ENCODE measurements around the gene RPUSD3.
A peak's percentile ranks its signal among the peaks of the same experiment; 100 is the strongest.

Gene RPUSD3

DNA sequence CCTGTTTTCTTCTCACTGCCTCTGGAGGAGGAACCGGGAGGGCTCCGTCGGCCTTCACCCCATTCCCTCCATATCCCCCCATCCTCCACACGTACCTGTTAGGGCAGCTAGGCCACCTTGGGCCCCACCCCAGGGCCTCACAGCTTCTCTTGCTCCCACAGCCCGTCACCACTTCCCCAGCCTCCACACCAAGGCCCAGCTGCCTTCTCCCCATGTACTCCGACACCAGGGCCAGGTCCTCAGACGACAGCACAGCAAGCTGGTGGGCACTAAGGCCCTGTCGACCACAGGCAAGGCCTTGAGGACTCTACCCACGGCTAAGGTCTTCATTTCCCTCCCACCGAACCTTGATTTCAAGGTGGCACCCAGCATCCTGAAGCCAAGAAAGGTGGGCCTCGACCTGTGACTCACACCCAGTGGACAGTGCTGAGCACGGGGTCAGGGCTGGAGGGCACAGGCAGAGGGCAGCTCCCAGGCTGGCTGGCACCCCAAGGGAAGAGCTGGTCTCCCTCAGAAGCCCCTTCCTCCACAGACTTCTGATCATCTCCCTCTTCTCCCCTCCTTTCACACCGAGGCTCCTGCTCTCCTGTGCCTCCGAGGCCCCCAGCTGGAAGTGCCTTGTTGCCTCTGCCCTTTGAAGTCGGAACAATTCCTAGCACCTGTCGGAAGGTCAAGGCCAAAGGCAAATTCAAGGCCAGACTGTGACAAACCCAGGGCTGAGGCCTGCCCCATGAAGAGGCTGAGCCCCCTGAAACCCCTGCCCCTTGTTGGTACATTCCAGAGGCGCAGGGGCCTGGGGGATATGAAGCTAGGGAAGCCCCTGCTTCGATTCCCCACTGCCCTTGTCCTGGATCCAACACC, 9.1 kb downstream of the RPUSD3 start:
- no peak for DNase-seq
- no peak for ATAC-seq

DNA sequence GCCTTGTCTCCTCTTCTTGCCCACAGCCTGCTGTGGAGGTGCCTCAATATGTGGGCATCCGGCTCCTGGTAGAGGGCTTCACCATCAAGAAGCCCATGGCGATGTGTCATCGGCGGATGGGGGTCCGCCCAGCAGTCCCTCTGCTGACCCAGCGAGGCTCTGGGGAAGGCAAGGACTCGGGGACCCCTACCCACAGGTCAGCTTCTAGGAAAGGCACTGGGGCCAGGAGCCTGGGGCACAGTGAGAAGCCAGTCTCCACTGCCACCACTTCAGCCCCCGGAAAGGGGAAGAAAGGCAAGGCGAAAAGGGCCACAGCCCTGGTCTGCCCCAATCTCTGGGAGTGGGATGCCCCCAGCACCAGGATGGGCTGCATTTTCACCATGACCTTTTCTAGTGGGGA, 10.7 kb downstream of the RPUSD3 start:
- DNase-seq (no peak), ATAC-seq (no peak)

DNA sequence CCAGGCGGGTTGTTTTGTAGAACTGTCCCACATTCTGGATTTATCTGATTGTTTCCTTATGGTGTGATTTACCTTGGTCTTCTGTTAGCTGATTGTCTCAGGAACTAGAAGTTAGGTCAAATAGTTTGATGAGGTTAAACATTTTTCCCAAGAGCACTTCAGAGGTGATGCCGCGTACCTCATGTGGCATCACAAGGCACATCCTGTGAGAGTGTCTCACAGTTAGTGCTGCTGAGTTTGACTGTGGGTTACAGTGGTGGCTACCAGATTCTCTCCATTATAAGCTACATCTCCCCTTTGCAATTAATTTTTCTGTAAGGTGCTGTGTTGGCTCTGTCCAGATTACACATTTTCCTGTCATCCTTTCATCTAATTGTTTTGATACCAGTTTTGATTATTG, 12.6 kb downstream of the RPUSD3 start:
- ATAC-seq, result no peak

DNA sequence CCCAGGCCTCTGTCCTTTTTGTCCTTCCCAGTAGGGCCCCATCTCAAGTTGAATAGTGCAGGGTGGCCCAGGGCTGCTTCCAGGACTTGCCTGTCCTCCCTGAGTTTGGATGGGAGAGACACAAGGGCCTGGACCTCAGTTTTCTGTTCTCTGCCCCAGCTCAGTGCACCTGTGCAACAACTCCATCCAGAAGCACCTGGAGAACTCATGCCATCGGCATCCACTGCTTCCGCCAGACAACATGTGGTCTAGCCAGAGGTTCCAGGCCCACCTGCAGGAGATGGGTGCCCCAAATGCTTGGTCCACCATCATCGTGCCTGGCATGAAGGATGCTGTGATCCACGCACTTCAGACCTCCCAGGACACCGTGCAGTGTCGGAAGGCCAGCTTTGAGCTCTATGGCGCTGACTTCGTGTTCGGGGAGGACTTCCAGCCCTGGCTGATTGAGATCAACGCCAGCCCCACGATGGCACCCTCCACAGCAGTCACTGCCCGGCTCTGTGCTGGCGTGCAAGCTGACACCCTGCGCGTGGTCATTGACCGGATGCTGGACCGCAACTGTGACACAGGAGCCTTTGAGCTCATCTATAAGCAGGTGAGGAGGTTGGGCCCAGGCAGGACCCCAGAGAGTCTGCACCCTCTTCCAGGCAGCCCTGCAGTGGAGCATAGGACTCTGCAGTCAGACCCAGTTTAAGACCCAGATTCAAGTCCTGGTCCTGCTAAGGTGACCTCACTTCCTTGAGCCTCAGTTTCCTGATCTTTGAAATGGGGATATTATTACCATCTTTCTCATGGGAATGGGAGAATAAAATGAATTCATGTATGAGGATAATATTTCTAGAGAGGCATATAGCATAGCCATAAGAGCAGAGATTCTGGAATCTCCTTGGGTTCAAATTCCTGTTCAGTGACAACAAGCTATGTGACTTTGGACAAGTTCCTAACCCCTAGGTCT, 14.7 kb downstream of the RPUSD3 start:
- ATAC-seq, result no peak

More for the DNA sequence above, 12.6 kb downstream of the RPUSD3 start:
- no peak for DNase-seq

DNA sequence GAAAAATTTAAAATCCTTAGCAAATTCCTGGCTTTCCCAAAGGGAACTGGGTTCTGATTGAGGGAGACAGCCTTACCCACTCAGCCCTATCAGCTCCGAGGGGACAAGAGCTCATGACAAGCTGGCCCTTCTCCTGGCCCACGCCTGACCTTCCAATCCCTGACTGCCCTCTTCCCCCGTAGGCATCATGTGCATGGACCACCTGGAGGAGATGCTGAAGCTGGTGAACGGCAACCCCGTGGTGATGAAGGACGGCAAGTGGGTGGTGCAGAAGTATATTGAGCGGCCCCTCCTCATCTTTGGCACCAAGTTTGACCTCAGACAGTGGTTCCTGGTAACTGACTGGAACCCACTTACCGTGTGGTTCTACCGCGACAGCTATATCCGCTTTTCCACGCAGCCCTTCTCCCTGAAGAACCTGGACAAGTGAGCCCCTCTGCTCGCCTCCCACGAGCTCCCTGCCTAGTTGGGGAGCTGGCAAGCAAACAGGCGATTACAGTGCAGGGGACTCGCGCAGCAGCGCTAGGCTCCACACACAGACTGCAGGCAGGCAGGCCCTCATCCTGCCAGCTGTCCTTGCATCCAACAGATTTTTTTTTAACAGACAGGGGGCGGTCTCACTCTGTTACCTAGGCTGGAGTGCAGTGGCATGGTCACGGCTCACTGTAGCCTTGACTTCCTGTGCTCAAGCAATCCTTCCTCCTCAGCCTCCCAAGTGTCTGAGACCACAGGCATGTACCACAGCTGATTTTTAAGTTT, 16.8 kb downstream of the RPUSD3 start:
- DNase-seq (no peak), ATAC-seq (peak; percentile 44)

More for the DNA sequence above, 14.7 kb downstream of the RPUSD3 start:
- no peak for DNase-seq

DNA sequence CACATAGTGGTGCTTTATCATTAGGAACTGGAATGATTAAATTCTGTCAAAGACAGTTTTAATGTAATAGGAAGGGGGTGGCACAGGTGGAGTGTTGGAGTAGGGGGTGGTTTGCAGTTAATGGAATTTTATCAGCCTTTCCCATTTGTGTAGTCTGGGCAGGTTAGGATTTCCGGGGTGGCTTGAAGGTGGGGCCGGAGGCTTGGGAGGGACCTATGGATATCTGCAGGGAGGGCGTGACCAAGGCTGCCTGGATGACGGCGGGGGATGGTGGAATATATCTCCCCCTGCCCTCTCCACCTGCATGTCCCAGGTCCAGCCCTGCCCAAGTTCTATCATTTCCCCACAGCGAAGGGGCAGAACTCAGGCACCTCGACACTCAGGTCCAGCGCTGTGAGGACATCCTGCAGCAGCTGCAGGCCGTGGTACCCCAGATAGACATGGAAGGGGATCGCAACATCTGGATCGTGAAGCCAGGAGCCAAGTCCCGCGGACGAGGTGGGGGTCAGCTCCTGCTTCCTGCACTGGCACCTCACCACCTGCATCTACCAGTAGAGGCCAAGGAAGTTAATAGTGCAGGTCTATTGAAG, 18.3 kb downstream of the RPUSD3 start:
- no peak for DNase-seq
- ATAC-seq, result no peak

DNA sequence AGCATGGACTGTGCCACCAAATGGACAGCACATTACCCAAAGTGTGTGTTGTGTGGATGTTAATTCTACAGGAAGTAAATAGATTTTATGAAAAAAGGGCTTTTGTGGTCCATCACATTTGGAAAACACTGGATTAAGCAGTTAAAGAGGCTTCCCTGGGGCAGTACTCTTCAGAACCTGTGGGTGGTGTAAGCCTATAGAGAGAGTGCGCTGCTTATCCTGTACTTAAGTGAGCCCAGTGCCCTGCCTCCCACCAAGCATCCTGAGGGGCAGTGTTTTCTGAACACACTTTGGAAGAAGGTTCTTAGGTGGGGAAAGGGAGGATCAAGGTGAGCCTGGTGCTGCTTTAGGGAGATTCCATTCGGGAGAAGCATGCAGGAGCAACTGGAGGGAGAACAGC, 22.9 kb downstream of the RPUSD3 start:
- ATAC-seq (no peak), DNase-seq (no peak)

DNA sequence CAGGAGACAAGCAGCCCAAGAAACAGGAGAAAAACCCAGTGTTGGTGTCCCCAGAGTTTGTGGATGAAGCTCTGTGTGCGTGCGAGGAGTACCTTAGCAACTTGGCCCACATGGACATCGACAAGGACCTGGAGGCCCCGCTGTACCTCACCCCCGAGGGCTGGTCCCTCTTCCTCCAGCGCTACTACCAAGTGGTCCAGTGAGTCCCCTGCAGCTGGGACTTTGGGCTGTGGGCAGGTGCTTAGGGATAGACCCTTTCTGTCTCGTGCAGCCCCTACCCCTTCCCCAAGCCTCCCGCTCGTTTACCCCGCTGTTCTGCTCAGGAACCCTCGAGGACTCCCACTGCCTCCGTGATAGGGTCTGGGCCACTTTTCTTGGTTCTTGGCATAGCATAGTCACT, 23.3 kb downstream of the RPUSD3 start:
- no peak for DNase-seq
- ATAC-seq, result no peak

DNA sequence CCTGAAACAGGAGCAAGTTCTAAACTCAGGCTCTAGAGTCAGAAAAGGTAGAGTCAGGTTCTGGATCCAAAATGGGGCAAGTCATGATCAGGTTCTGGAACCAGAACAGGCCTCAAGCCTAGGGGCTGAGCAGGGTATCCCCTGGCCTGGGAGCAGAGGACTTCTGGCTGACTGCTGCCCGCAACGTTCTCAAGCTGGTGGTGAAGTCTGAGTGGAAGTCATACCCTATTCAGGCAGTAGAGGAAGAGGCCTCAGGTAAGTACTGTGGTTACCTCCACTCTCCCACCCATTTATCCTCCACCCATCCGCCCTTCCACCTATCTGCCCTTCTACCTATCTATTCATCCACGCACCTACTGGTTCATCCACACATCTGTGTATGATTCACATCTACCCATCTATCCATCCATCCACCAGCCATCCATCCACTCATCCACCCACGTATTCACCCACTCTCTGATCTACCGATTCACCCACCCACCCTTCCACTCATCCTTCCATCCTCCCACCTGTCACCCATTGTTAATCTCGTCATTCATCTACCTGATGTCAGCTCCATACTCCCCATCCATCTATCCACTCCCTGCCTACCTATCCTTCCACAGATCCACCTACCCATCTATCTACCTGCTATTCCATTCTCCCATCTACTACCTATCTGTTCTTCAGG, 25.0 kb downstream of the RPUSD3 start:
- DNase-seq (no peak), ATAC-seq (no peak)

DNA sequence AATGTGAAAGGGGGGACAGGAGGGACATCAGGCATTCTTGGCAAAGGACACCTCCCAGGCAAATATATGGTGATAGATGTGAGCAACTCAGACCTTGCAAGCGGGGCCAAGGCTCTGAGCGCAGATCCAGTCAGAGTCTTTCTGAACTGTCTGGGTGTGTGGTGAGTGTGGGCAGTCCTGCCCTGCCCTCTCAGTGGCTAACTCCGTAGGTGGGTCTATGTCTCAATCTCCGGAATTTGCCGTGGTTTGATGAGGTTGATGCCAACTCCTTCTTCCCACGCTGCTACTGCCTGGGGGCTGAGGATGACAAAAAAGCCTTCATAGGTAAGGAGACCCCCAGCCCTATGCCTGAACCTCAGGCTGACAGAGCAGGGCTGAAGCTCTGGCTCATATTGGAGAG, 26.4 kb downstream of the RPUSD3 start:
- no peak for DNase-seq

DNA sequence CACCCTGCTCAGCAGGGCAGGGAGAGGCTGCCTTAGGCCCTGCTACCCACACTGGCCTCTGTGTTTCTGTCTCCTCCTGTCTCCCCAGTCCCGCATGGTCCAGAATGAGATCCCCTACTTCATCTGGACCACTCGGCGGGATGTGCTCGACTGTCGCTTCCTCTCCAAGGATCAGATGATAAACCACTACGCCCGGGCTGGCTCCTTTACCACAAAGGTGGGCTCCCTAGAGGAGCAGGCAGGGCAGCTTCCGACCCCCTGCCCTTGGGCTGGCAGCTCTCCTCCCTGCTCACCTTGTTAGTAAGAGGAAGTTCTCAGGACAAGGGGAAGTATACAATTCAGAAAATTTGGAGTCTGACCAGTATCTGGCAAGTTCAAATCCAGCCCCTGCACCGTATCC, 27.8 kb downstream of the RPUSD3 start:
- ATAC-seq (no peak), DNase-seq (no peak)

More for the DNA sequence above, 26.4 kb downstream of the RPUSD3 start:
- no peak for ATAC-seq

DNA sequence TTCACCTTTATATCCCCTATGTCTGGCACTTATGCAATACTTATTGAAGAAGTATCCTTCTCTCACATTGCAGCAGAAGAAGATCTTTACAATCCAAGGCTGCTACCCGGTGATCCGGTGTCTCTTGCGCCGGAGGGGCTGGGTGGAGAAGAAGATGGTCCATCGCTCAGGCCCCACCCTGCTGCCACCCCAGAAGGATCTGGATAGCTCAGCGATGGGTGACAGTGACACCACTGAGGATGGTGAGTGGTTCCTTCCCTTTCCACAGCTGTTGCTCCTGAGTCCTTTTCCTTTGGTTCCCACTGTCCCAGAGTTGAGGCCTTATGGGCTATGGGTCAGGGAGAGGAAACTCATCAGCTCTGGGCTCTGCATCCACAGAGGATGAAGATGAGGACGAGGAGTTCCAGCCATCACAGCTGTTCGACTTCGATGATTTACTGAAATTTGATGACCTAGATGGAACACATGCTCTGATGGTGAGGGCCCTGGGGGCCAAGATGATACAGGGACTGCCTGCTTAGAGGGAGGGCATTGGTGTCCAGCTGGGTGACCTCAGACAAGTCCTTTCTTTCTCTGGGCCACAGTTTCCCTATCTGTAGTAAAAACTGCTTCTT, 30.8 kb downstream of the RPUSD3 start:
- DNase-seq (no peak), ATAC-seq (no peak)

DNA sequence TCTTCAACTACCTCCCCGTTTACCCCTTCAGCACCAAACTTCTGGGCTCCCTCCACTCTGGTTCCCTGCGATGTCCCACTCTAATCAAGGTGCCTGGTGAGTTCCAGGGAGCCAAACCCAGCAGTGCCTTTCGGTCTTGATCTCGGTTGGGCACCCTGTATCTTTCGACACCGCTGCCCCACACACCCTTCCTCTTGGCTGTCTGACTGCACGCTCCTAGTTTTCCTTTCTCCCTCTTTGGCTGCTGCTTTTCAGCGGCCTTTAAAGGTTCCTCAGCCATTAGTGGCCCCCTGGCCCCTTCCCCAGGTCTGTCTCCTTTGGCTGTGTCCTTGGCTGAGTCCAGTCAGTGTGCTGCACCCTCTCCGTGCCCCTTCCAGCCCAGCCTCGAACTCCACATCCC, 33.0 kb downstream of the RPUSD3 start:
- ATAC-seq (no peak), DNase-seq (no peak)

DNA sequence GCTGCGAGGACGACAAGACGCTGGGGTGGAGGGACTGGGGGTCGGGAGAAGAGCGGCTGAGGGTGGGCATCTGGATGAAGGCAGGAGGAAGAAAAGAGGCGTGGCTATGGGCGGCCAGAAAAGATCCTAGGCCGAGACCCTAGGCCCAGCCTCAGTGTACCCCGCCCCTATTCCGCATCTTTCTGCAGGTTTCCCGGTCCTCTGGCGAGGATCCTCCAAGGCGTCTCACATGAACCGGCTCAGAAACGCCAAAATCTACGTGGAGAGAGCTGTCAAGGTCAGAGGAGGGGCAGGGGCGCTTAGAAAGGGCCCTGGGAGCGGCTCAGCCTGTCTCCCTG, 33.4 kb downstream of the RPUSD3 start:
- DNase-seq, result no peak
- no peak for ATAC-seq

DNA sequence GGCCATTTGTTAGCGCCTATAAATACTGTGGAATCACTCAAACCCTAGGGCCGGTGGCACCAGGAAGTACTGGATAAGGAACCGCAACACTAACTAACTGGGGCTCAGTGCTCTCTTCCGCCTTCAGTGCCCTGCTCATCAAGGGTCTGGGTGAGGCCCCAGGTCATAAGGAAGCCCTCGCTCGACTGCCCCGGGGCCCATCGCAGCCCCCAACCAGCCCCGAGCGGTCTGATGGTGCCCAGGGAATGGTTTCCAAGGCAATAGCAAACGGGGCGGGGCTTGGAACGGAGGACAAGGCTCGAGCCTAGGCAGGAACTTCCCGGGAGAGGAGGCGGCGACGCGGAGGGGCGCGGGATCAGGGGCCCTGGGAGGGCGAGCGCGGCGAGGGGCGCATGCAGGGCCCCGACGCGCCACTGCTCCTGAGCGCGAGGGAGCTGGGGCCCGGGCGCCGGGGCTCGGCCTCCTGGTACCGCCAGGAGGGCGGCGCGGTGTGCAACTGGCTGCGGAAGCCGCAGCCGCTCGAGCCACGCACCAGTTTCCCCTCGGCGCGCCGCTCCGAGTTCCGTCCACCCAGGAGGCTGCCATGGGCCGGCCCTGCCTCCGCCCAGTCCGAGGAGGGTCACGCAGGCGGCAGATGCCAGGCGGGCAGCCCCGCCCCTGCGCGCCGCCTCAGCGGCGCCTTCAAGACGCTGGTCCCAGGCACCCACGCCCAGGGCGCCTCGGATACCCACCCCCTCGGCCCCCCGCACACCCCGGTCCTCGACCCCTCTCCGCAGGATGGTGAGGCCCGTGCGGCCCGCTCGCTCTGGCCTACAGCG, 34.0 kb downstream of the RPUSD3 start, which contains the start of gene TTLL3:
Gene TTLL3, plus strand, starts transcription at position 648 of the 818 bp plus-strand sequence. CDS start 400 bp downstream, outside the sequence.
- ATAC-seq (peak; percentile 19), DNase-seq (peak; percentile 52)

DNA sequence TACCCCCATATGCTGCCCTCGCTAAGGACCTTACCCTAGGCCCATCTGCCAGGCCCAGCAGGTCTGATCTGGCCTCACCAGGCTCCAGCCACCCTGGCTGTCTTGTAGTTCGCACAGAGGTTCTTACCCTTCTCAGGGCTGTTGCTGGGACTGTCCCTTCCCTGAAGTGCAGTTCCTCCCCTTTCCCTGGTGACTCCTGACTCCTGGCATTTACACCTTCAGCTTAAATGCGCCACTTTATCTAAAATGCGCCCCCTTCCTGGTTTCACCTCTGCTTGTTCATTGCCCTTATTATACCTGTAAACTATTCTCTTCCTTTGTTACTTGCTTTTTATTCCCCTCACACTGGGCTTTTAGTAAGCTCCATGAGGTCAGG, 34.6 kb downstream of the RPUSD3 start:
- DNase-seq (peak; percentile 46), ATAC-seq (peak; percentile 61)

DNA sequence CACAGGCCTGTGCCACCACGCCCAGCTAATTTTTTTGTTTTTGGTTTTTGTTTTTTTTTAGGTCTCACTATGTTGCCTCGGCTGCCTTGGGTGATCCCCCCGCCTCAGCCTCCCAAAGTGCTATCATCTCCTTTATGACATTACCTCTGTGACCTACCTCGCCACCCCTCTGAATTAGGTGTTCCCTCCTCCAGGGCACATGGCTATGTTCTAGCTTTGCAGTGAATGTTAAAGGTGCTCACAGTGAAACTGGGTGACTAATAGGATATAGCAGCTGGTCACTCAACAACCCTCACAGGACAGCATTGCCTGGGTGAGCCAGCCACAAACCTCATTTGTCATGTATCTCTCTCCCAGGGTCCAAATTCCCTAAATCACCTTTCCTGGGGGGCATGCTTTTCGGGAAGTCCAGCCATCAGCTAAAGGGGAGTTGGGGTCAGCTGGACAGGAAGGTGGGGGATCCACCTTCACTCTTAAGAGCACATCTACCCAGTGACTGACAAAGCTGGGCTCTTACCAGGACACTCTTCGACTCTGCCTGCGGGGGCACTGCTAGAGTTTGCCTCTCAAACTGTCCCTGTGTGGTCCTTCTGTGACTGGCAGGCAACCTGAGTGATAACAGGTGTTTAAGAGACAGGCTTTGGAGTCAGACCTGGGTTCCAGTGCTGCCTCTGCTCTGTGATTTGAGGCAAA, 35.3 kb downstream of the RPUSD3 start:
- peak; percentile 70 for ATAC-seq
- peak; percentile 57 for DNase-seq

DNA sequence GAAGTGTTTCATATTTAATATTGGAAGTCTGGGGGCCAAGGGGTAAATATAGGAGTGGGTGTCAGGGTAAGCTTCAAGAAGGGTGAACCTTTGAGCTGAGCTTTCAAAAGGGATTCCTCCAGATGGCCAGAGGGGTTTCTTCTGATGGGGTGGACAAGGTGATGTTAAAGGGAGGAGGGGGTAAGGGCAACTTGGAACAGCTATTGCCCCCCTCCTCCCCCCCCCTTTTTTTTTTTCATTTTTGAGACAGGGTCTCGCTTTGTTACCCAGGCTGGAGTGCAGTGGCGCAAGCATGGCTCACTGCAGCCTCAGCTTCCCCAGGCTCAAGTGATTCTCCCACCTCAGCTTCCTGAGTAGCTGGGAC, 35.8 kb downstream of the RPUSD3 start:
- DNase-seq, result no peak
- ATAC-seq, result no peak
